ENCODE data around the gene GRK6. TPM values are rescaled to one million over a fixed set of nuclear protein-coding genes. Genes with fewer than 3 reads are reported as not detected.

GRK6 gene
- total RNA-seq, 3 donors from 2014 or later = 21.3 to 25.0 (median 22.1) TPM

DNA sequence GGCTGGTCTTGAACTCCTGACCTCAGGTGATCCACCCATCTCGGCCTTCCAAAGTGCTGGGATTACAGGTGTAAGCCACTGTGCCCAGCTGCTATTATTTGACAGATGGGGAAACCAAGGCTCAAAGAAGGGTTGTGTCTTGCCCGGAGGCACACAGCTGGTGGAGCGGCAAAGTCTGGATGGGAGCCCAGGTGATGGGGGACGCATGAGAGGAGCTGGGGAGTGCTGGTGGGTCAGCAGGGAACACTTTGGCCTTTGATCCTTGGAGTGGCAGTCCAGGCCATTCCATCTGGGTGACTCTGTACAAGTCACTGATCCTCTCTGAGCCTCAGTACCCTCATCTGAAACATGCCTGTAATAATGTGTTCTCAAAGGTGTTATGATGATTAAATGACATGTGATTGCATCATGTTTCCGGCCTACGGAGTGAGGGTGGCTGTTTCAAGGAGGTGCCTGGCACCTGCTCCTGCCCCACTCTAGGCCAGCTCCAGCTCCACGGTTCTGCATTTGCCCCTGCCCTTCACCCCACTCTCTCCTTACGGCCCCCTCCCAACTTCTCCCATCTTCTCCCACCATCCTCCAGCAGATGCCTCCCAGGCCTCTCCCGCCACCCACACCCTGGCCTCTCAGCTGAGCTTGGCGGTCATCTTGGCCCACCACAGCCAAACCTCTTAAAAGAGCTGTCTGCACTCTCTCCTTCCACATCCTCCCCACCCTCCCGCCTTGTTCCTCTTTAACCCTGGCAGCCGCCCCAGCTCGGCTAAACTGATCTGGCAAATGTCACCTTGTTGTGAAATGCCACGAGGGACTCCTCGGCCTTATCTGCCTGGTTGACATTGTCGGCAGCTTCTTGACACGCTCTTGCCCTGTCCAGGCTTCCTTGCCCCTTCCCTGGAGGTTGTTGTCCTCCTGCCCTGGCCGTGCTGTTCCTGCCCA is 52.5 kb downstream of the GRK6 start:
- no peaks in the 10 kb centered on the region for H3K9me3 ChIP-seq
- H3K36me3 ChIP-seq = no peaks in the 10 kb centered on the region
- H3K4me3 ChIP-seq = peak overlapping the region in 1 of 3 donors; percentile 8
- no peaks in the 10 kb centered on the region for H3K27me3 ChIP-seq
- DNase-seq (ENCODE audit: low spot score in 2 of 2) = peak in 1 of 2 donors; percentile 71
- TF ChIP-seq POLR2A (IDR thresholded peaks at IDR 0.05) = no peak
- TF ChIP-seq, protein P1, sequence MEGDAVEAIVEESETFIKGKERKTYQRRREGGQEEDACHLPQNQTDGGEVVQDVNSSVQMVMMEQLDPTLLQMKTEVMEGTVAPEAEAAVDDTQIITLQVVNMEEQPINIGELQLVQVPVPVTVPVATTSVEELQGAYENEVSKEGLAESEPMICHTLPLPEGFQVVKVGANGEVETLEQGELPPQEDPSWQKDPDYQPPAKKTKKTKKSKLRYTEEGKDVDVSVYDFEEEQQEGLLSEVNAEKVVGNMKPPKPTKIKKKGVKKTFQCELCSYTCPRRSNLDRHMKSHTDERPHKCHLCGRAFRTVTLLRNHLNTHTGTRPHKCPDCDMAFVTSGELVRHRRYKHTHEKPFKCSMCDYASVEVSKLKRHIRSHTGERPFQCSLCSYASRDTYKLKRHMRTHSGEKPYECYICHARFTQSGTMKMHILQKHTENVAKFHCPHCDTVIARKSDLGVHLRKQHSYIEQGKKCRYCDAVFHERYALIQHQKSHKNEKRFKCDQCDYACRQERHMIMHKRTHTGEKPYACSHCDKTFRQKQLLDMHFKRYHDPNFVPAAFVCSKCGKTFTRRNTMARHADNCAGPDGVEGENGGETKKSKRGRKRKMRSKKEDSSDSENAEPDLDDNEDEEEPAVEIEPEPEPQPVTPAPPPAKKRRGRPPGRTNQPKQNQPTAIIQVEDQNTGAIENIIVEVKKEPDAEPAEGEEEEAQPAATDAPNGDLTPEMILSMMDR (IDR thresholded peaks at IDR 0.05) = no peak
- peak; percentile 40 to 84 (median 81) for TF ChIP-seq POLR2AphosphoS5 (IDR thresholded peaks at IDR 0.05)
- peaks cover 5 to 11% of the 10 kb centered on the region in 2 donors for H3K4me1 ChIP-seq
- intact Hi-C loops (cut with DNase I; ENCODE audit: low total_unique reads) = no loop called here
- H3K27ac ChIP-seq = peak overlapping the region; percentile 78 to 88

DNA sequence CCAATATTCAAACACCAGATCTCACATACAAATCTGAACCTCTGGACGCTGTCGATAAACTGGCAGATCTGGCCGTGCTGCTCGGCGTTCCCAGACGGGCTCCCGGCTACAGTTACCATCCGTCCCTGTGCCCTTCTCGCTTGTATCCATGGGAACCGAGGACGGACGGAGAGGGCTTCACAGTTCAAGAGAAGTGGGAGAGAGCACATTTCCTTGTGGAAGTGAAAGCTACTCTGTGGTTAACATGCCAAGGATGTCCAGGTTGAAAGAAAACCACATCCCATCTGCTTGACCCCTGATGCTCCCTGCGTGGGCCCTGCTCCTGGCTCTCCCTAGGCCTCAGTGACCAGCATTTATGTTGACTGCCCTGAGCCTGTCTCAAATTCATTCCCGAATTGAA is 53.3 kb downstream of the GRK6 start:
- DNase-seq (ENCODE audit: low spot score in 2 of 2) = no peak
- Histone ChIP-seq H3K4me1 (peaks cover 5 to 11% of the 10 kb centered on the region in 2 donors), H3K36me3 (no peaks in the 10 kb centered on the region)

DNA sequence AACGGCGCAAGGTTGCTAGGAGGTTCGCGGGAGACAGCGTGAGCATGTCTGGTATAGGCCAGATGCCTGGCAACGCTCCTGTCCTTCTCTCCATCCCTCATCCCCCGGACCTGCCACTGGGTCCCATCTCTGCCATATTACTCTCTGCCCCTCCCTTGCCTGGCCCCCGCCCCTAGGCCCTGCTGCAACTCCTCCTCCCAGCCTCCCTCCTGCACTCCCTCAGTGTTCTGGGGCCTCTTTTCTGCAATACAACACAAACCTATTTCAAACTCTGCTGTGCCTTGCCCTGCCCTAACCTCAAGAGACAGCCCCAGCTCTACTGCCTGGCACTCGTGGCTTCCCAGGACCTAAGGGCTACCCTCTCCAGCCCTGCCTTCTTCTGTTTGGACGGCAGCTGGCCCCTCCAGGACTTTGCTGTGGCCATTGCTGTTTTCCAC is 55.9 kb downstream of the GRK6 start:
- Histone ChIP-seq H3K27me3 (no peaks in the 10 kb centered on the region), H3K27ac (no peak overlapping the region), H3K9me3 (no peaks in the 10 kb centered on the region), H3K4me1 (peaks cover 5 to 11% of the 10 kb centered on the region in 2 donors), H3K36me3 (no peaks in the 10 kb centered on the region), H3K4me3 (no peak overlapping the region)
- intact Hi-C loops (cut with DNase I; ENCODE audit: low total_unique reads) = no loop called here
- no peak for DNase-seq (ENCODE audit: low spot score in 2 of 2)
- TF ChIP-seq, protein P1 (IDR thresholded peaks at IDR 0.05) = no peak
- TF ChIP-seq POLR2AphosphoS5 (IDR thresholded peaks at IDR 0.05) (no peak), POLR2A (IDR thresholded peaks at IDR 0.05) (no peak)

More for the DNA sequence above, 53.3 kb downstream of the GRK6 start:
- TF ChIP-seq POLR2AphosphoS5 (IDR thresholded peaks at IDR 0.05) (no peak), POLR2A (IDR thresholded peaks at IDR 0.05) (no peak)
- TF ChIP-seq, protein P1 (IDR thresholded peaks at IDR 0.05) = no peak
- no peak overlapping the region for H3K4me3 ChIP-seq
- peak overlapping the region; percentile 78 to 88 for H3K27ac ChIP-seq
- intact Hi-C loops (cut with DNase I; ENCODE audit: low total_unique reads) = no loop called here
- no peaks in the 10 kb centered on the region for H3K9me3 ChIP-seq
- H3K27me3 ChIP-seq = no peaks in the 10 kb centered on the region

DNA sequence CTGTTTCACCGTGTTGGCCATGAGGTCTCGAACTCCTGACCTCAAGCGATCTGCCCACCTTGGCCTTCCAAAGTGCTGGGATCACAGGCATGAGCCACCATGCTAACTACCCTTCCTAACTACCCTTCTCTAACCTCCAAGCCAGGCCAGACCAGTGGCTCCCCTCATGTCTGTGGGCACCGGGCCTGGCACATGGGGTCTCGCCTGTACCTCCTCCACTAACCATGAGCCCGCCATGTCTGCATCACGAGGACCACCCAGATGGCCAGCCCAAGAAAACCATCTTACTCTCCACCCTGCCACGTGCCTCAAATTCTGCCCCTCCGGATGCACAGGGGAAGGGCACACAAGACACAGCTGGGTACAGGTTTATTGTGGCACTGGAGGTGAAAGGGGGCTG is 56.6 kb downstream of the GRK6 start:
- intact Hi-C loops (cut with DNase I; ENCODE audit: low total_unique reads) = no loop called here
- Histone ChIP-seq H3K27ac (no peak overlapping the region), H3K36me3 (no peaks in the 10 kb centered on the region), H3K4me3 (no peak overlapping the region), H3K9me3 (no peaks in the 10 kb centered on the region), H3K27me3 (no peaks in the 10 kb centered on the region), H3K4me1 (peaks cover 5 to 11% of the 10 kb centered on the region in 2 donors)
- TF ChIP-seq, protein P1 (IDR thresholded peaks at IDR 0.05) = no peak
- TF ChIP-seq POLR2A (IDR thresholded peaks at IDR 0.05) = no peak
- no peak for TF ChIP-seq POLR2AphosphoS5 (IDR thresholded peaks at IDR 0.05)
- no peak for DNase-seq (ENCODE audit: low spot score in 2 of 2)

All from breast epithelium (tissue), 4 donors.